Upper lobe of left lung (tissue), 6 donors: ENCODE data around the gene KCNH3. TPM values are rescaled to one million over a fixed set of nuclear protein-coding genes. Genes with fewer than 3 reads are reported as not detected.

ENCODE experiments used
- ATAC-seq, 2 donors: fragments of 200-7000 bp; cut with Tn5 transposase; one replicate each; pipeline ENCODE4 v1.9.1; 2022; ENCODE audit warnings: mild to moderate bottlenecking in 2 of 2, moderate library complexity in 2 of 2; ENCODE audit not compliant: low FRiP score in 2 of 2
- DNase-seq, 2 donors: peaks; one replicate each; pipeline ENCODE4 v3.0.0-alpha.2; 2019 to 2020
- H3K27ac ChIP-seq, 4 donors: fragments of 200-600 bp; sonication (generic); one replicate each; pipeline ENCODE4 v1.5.1; 2016 to 2019
- H3K27me3 ChIP-seq, 4 donors: fragments of 200-600 bp; sonication (generic); one replicate each; pipeline ENCODE4 v1.5.1; 2017 to 2019
- H3K36me3 ChIP-seq, 4 donors: fragments of 200-600 bp; sonication (generic); one replicate each; pipeline ENCODE4 v1.5.1; 2016 to 2019
- H3K4me1 ChIP-seq, 4 donors: fragments of 200-600 bp; sonication (generic); one replicate each; pipeline ENCODE4 v1.5.1; 2018 to 2019
- H3K4me3 ChIP-seq, 4 donors: fragments of 200-600 bp; sonication (generic); one replicate each; pipeline ENCODE4 v1.5.1; 2017 to 2019; ENCODE audit warnings: mild to moderate bottlenecking in 2 of 4, moderate library complexity in 1 of 4
- H3K9me3 ChIP-seq, 4 donors: fragments of 200-600 bp; sonication (generic); one replicate each; pipeline ENCODE4 v1.5.1; 2018 to 2019
- EP300 ChIP-seq, 4 donors: sonication (generic); formaldehyde crosslinking; IDR thresholded peaks; one replicate each; pipeline ENCODE4 v1.5.1; 2017; ENCODE audit warnings: antibody characterized with exemption in 4 of 4, control low read depth in 2 of 4
- POLR2A ChIP-seq, 4 donors: fragments of 450-650 bp; IDR thresholded peaks; one replicate each; pipeline ENCODE4 v1.5.1; 2016 to 2017; ENCODE audit warnings: antibody characterized with exemption in 4 of 4, mild to moderate bottlenecking in 2 of 4
- POLR2AphosphoS5 ChIP-seq, 2 donors: sonication (generic); formaldehyde crosslinking; IDR thresholded peaks; one replicate each; pipeline ENCODE4 v1.5.1; 2017; ENCODE audit warnings: antibody characterized with exemption in 2 of 2
- WGBS, 2 donors: methylation state at CpG; one replicate each; pipeline ENCODE4 v1.1.5; 2017 to 2018; 5-methylcytosine and 5-hydroxymethylcytosine counted together
- total RNA-seq, 6 donors: library from RNA; depleted of rRNA in 4 of 6; stranded (reverse); fragments of >200 nt in 4 of 6; gene quantifications; one replicate each; pipeline versions ENCODE4 v1.1.0 to v1.2.1, GENCODE V29; 2016 to 2021
- TF ChIP-seq, protein P1 (sequence below), 6 experiments: fragments of 450-650 bp in 4 of 6; fragments of 200-600 bp in 2 of 6; sonication (generic) in 2 of 6; IDR thresholded peaks; one replicate each; pipeline ENCODE4 v1.5.1; 2016 to 2019; ENCODE audit warnings: antibody characterized with exemption in 6 of 6
- donor health status: DM: no; HTN: no; CAD: no; lungs with moderate emphysema.
- donor health status: DM: no; HTN: yes; CAD: no; lungs with severe emphysema.

KCNH3 gene
- total RNA-seq, 6 donors from 2014 or later, result 0.37 to 19.9 (median 2.5) TPM

- H3K27ac ChIP-seq, result no peak overlapping the region
- H3K27me3 ChIP-seq, result peaks cover 0 to 8% (median 1%) of the 10 kb centered on the region in 4 donors
- peak in 1 of 2 donors; percentile 68 for DNase-seq
- H3K4me1 ChIP-seq, result peaks cover 2 to 5% (median 2%) of the 10 kb centered on the region in 4 donors
- H3K4me3 ChIP-seq, result no peak overlapping the region
- peaks cover 12 to 37% (median 26%) of the 10 kb centered on the region in 4 donors for H3K36me3 ChIP-seq
- no peak for ATAC-seq
- H3K9me3 ChIP-seq, result no peaks in the 10 kb centered on the region
- 81% methylated on average over 14 of the region's 15 CpGs; no CpG with 5 or more reads in 1 of the 2 donors for WGBS, 2 donors
- TF ChIP-seq, protein P1, sequence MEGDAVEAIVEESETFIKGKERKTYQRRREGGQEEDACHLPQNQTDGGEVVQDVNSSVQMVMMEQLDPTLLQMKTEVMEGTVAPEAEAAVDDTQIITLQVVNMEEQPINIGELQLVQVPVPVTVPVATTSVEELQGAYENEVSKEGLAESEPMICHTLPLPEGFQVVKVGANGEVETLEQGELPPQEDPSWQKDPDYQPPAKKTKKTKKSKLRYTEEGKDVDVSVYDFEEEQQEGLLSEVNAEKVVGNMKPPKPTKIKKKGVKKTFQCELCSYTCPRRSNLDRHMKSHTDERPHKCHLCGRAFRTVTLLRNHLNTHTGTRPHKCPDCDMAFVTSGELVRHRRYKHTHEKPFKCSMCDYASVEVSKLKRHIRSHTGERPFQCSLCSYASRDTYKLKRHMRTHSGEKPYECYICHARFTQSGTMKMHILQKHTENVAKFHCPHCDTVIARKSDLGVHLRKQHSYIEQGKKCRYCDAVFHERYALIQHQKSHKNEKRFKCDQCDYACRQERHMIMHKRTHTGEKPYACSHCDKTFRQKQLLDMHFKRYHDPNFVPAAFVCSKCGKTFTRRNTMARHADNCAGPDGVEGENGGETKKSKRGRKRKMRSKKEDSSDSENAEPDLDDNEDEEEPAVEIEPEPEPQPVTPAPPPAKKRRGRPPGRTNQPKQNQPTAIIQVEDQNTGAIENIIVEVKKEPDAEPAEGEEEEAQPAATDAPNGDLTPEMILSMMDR (IDR thresholded peaks at IDR 0.05), result no peak
- TF ChIP-seq POLR2AphosphoS5 (IDR thresholded peaks at IDR 0.05) (no peak), POLR2A (IDR thresholded peaks at IDR 0.05) (no peak), EP300 (IDR thresholded peaks at IDR 0.05) (no peak)
These were observed 15.4 kb downstream of the KCNH3 start for GRCh38 chr12:49554266-49554665.

DNA sequence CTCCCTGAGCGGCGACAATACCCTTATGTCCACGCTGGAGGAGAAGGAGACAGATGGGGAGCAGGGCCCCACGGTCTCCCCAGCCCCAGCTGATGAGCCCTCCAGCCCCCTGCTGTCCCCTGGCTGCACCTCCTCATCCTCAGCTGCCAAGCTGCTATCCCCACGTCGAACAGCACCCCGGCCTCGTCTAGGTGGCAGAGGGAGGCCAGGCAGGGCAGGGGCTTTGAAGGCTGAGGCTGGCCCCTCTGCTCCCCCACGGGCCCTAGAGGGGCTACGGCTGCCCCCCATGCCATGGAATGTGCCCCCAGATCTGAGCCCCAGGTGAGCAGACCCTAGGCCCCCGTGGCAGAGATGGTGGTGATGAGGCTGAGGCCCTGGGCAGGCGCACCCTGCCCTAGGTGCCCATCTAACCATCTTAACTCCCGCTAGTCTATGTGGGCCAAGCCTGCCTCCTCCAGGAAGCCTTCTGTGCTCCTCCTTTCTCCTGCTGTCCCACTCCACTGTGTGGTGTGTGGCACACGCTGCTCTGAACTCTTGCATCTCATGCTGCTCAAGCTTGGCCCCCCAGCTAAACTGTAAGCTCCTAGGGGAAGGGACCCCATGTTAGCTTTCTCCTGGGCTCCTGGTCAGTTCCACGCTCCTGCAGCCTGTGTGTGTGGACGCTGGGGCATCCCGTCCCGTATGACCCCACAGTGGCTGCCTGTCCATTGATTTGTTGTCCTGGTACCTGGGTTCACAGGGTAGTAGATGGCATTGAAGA lies 17.0 kb downstream of the KCNH3 start:
- ATAC-seq, result no peak
- H3K4me3 ChIP-seq, result no peak overlapping the region
- H3K4me1 ChIP-seq, result no peaks in the 10 kb centered on the region
- no peak for TF ChIP-seq POLR2AphosphoS5 (IDR thresholded peaks at IDR 0.05)
- no peak for TF ChIP-seq EP300 (IDR thresholded peaks at IDR 0.05)
- TF ChIP-seq POLR2A (IDR thresholded peaks at IDR 0.05), result no peak
- no peak overlapping the region for H3K27ac ChIP-seq
- H3K36me3 ChIP-seq, result peaks cover 25 to 52% (median 42%) of the 10 kb centered on the region in 4 donors
- no peak for DNase-seq
- 92 to 100% methylated on average over 8 to 16 of the region's 18 CpGs for WGBS, 2 donors
- H3K9me3 ChIP-seq, result no peaks in the 10 kb centered on the region
- no peaks in the 10 kb centered on the region for H3K27me3 ChIP-seq

GRCh38 chr12:49556391-49557186 lies 17.8 kb downstream of the KCNH3 start:
- Histone ChIP-seq H3K36me3 (peaks cover 25 to 60% (median 48%) of the 10 kb centered on the region in 4 donors), H3K27ac (no peak overlapping the region), H3K4me3 (no peak overlapping the region), H3K4me1 (no peaks in the 10 kb centered on the region), H3K9me3 (no peaks in the 10 kb centered on the region), H3K27me3 (no peaks in the 10 kb centered on the region)
- no peak for DNase-seq
- no peak for ATAC-seq
- TF ChIP-seq EP300 (IDR thresholded peaks at IDR 0.05), result no peak
- WGBS, 2 donors, result 70 to 76% methylated on average over 5 to 12 of the region's 12 CpGs

GRCh38 chr12:49557187-49557916 lies 18.5 kb downstream of the KCNH3 start:
- TF ChIP-seq POLR2A (IDR thresholded peaks at IDR 0.05) (no peak), POLR2AphosphoS5 (IDR thresholded peaks at IDR 0.05) (no peak), EP300 (IDR thresholded peaks at IDR 0.05) (no peak)
- TF ChIP-seq, protein P1 (IDR thresholded peaks at IDR 0.05), result no peak
- H3K9me3 ChIP-seq, result no peaks in the 10 kb centered on the region
- DNase-seq (no peak), ATAC-seq (no peak)
- H3K4me3 ChIP-seq, result no peak overlapping the region
- H3K36me3 ChIP-seq, result peaks cover 32 to 67% (median 56%) of the 10 kb centered on the region in 4 donors
- no peak overlapping the region for H3K27ac ChIP-seq
- H3K4me1 ChIP-seq, result no peaks in the 10 kb centered on the region
- no peaks in the 10 kb centered on the region for H3K27me3 ChIP-seq
- 93 to 98% methylated on average over 15 to 17 of the region's 18 CpGs for WGBS, 2 donors

DNA sequence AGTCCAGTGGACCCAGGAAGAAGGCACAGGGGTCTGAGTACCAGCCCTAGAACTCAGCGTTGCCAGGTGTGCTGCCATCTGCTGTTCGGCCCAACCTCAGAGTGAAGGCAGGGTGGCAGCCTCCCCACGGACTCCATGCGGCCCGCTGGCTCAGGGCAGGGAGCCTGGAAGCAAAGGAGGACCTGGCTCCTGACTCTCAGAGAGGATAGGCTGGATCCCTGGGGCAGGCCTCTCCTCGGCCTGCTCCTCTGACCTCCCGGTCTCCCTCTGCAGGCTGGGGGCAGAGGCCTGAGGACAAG lies 19.0 kb downstream of the KCNH3 start:
- H3K27ac ChIP-seq, result no peak overlapping the region
- no peaks in the 10 kb centered on the region for H3K27me3 ChIP-seq
- DNase-seq (no peak), ATAC-seq (no peak)
- no peaks in the 10 kb centered on the region for H3K4me1 ChIP-seq
- H3K4me3 ChIP-seq, result no peak overlapping the region
- H3K36me3 ChIP-seq, result peaks cover 38 to 73% (median 61%) of the 10 kb centered on the region in 4 donors
- TF ChIP-seq POLR2A (IDR thresholded peaks at IDR 0.05) (no peak), POLR2AphosphoS5 (IDR thresholded peaks at IDR 0.05) (no peak), EP300 (IDR thresholded peaks at IDR 0.05) (no peak)
- TF ChIP-seq, protein P1 (IDR thresholded peaks at IDR 0.05), result no peak
- WGBS, 2 donors, result 90% methylated on average over 2 to 5 of the region's 7 CpGs
- H3K9me3 ChIP-seq, result no peaks in the 10 kb centered on the region
